HuH-7.5 (cell line): ENCODE data around the gene LRRC61.
"Not testable (repeated sequence)": the region's sequence is repeated elsewhere in the genome, so short reads cannot be mapped to it uniquely, and the experiment has no call there.

Experiments
- DNase-seq: peaks from one replicate; pipeline ENCODE4 v3.0.0; 2011; ENCODE audit warnings: low spot score

Gene LRRC61

GRCh38 chr7:150307904-150308303 lies 15.3 kb upstream of the LRRC61 start:
- no peak for DNase-seq

- DNase-seq = no peak
Observed at GRCh38 chr7:150308575-150308974, 14.6 kb upstream of the LRRC61 start.

DNA sequence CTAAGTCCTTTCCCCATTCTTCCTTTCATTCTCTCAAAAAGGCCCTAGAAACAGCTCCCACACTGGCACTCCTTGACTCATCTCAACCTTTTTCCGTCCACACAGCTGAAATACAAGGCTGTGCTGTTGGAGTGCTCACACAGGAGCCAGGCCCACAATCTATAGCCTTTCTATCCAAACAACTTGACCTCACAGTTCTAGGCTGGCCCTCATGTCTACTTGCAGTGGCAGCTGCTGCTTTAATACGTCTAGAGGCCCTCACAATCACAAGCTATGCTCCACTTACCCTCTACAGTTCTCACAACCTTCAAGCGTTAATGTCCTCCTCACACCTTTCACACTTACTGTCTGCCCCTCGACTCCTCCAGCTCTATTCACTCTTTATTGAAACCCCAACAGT lies 12.0 kb upstream of the LRRC61 start:
- no peak for DNase-seq

GRCh38 chr7:150311711-150312110 lies 11.4 kb upstream of the LRRC61 start:
- DNase-seq = no peak

GRCh38 chr7:150312649-150313366 lies 10.3 kb upstream of the LRRC61 start:
- DNase-seq = not testable (repeated sequence)

GRCh38 chr7:150313367-150313809 lies 9.8 kb upstream of the LRRC61 start:
- DNase-seq = no peak

- DNase-seq = no peak
Observed at GRCh38 chr7:150313870-150314269, 9.3 kb upstream of the LRRC61 start.

DNA sequence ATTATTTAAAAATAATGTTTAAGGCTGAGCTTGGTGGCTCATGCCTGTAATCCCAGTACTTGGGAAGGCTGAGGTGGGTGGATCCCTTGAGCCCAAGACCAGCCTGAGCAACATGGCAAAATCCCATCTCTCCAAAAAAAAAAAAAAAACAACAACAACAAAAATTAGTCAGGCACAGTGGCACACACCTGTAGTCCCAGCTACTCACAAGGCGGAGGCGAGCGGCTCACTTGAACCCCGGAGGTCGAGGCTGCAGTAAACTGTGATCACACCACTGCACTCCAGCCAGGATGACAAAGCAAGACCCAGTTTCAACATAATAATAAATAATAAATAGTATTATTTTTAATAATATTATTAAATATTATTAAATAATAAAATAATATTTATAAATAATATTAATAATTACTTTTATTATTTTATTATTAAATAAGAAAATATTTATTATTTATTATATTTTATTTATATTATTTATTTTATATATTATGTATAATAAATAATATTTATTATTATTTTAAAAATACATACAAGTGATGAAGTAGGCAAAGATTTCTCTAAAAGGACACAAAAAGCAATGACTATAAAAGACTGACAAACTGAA lies 8.4 kb upstream of the LRRC61 start:
- no peak for DNase-seq

DNA sequence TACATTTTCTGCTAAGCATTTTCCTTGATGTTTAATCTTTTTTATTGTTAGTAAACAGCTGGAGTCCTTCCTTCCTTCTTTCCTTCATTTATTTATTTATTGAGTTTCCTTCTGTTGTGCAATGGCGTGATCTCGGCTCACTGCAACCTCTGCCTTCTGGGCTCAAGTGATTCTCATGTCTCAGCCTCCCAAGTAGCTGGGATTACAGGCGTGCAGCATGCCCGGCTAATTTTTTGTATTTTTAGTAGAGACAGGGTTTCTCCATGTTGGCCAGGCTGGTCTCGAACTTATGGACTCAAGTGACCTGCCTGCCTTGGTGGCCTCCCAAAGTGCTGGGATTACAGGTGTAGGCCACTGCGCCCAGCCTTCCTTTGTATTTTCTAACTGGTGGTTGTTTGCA lies 6.2 kb upstream of the LRRC61 start:
- not testable (repeated sequence) for DNase-seq

- no peak for DNase-seq
Observed at GRCh38 chr7:150317748-150318444, 5.3 kb upstream of the LRRC61 start.

- no peak for DNase-seq
Observed at GRCh38 chr7:150321788-150322113, 1.4 kb upstream of the LRRC61 start.

- DNase-seq = no peak
Observed at GRCh38 chr7:150322114-150322832, 882 bp upstream of the LRRC61 start.

- no peak for DNase-seq
Observed at GRCh38 chr7:150323682-150324372, 672 bp downstream of the LRRC61 start.

GRCh38 chr7:150324373-150324961 lies 1.3 kb downstream of the LRRC61 start:
- no peak for DNase-seq

DNA sequence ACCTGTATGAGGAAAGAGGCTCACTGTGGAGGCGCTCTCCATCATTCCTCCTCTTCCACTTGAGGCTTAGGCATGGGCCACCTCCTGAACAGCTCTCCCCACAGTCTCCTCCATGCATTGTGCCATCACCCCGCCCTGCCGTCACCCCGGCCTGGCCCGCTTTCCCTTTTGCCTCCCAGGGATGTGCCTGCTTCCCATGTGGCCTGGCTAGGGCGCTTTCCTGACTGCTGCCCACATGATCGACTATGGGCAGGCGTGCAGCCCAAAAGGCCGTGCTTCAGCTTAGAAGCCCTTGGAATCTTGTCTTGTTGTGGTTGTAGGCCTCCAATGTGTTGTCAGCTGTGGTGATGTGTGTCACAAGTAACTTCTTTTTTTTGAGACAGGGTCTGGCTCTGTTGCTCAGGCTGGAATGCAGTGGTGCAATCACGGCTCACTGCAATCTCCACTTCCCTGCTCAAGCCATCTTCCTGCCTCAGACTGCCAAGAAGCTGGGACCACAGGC lies 2.0 kb downstream of the LRRC61 start:
- no peak for DNase-seq

GRCh38 chr7:150325901-150326300 lies 2.7 kb downstream of the LRRC61 start:
- no peak for DNase-seq

GRCh38 chr7:150326657-150327268 lies 3.6 kb downstream of the LRRC61 start:
- no peak for DNase-seq

DNA sequence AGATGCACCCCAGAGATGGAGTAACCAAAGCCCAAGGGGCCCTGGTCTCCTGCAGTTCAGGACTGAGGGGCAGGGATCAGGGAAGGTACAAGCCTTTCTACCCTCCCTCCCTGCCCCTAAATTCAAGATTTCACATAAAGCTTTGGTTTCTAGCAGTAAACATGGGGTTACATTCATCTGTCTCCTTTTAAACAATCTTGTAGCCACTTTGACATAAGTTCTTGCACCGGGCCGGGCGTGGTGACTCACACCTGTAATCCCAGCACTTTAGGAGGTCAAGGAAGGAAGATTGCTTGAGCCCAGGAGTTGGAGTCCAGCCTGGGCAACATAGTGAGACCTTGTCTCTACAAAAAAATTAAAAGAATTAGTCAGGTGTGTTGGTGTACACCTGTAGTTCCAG lies 4.2 kb downstream of the LRRC61 start:
- no peak for DNase-seq

DNA sequence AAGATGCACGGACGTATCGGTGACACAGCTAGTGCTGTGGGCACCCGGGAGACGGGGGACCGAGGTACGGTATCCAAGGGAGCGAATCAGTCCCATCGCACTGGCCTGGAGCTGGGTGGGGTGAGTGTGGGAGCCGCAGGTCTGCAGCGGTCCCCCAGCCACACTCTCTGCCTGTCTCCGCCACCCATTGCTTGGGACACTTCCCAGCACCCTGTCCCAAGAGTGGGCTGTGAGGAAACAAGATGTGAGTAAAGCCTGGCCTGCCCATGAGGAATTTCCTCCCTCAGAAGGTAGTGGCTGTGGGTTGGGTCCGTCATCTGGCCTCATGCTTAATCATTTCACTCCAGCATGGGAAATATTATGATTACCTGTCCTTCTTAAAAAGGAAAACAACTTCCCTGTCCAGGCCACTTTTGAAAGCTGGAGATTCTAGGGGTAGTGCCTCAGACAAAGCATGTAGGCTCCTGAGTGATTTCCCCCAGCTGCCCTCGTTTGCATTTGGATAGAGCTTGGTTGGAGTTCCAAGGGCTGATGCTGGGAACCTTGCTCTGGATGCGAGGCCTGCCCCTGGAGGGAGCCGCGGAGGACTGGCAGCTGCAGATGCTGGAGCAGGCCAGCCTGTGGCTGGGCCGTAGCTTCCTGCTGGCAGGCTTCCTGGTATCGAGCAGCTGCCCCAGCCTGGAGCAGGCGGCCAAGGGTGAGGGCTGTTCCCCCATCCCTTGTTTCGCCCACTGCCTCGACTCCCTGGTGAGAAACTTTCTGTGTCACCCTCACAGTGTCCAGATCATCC lies 6.4 kb downstream of the LRRC61 start:
- DNase-seq = no peak

GRCh38 chr7:150330211-150330885 lies 7.2 kb downstream of the LRRC61 start:
- DNase-seq = no peak
